Hepatocyte (in vitro differentiated cells): ENCODE results near the gene CCL26. TPM values are rescaled to one million over a fixed set of nuclear protein-coding genes. Genes with fewer than 3 reads are reported as not detected.

Experiments
- DNase-seq: peaks from one replicate; pipeline ENCODE4 v3.0.0-alpha.2; 2016; ENCODE audit warnings: low spot score
- H2AFZ ChIP-seq: fragments of 200-600 bp; sonication (generic); 2 replicates; pipeline ENCODE4 v1.6.0; 2016; ENCODE audit warnings: antibody characterized with exemption, mild to moderate bottlenecking
- H3K27ac ChIP-seq: fragments of 200-600 bp; sonication (generic); 2 replicates; pipeline ENCODE4 v1.5.1; 2016; ENCODE audit warnings: mild to moderate bottlenecking
- H3K27me3 ChIP-seq: fragments of 200-600 bp; sonication (generic); 2 replicates; pipeline ENCODE4 v1.6.1; 2016
- H3K36me3 ChIP-seq: fragments of 200-600 bp; sonication (generic); replicated peaks from 2 replicates; pipeline ENCODE4 v1.5.1; 2016; ENCODE audit warnings: low read depth; ENCODE audit not compliant: insufficient read depth
- H3K4me1 ChIP-seq: fragments of 200-600 bp; sonication (generic); 2 replicates; pipeline ENCODE4 v1.5.1; 2016; ENCODE audit warnings: mild to moderate bottlenecking, moderate library complexity; ENCODE audit not compliant: insufficient read depth
- H3K4me2 ChIP-seq: fragments of 200-600 bp; sonication (generic); 2 replicates; pipeline ENCODE4 v1.6.0; 2016
- H3K4me3 ChIP-seq: fragments of 200-600 bp; sonication (generic); 2 replicates; pipeline ENCODE4 v1.5.1; 2016; ENCODE audit warnings: mild to moderate bottlenecking
- H3K79me2 ChIP-seq: fragments of 200-600 bp; sonication (generic); 2 replicates; pipeline ENCODE4 v1.6.0; 2017; ENCODE audit warnings: mild to moderate bottlenecking
- H3K9me2 ChIP-seq: fragments of 200-600 bp; sonication (generic); replicated peaks from 2 replicates; pipeline ENCODE4 v1.6.0; 2017; ENCODE audit warnings: mild to moderate bottlenecking; ENCODE audit not compliant: insufficient read depth
- H3K9me3 ChIP-seq: fragments of 200-600 bp; sonication (generic); 2 replicates; pipeline ENCODE4 v1.5.1; 2016; ENCODE audit warnings: low read depth, mild to moderate bottlenecking
- H4K20me1 ChIP-seq: fragments of 200-600 bp; sonication (generic); 2 replicates; pipeline ENCODE4 v1.6.0; 2016; ENCODE audit warnings: mild to moderate bottlenecking; ENCODE audit not compliant: insufficient read depth, poor library complexity, severe bottlenecking
- EZH2 ChIP-seq: fragments of 200-600 bp; sonication (generic); IDR thresholded peaks from 2 replicates; pipeline ENCODE4 v1.6.1; 2016; ENCODE audit warnings: antibody characterized with exemption, mild to moderate bottlenecking, borderline replicate concordance
- EZH2phosphoT487 ChIP-seq: fragments of 200-600 bp; sonication (generic); IDR thresholded peaks from one replicate; pipeline ENCODE4 v1.6.1; 2018; ENCODE audit warnings: antibody characterized with exemption, mild to moderate bottlenecking, low read depth, moderate library complexity; ENCODE audit not compliant: unreplicated experiment, severe bottlenecking
- WGBS: methylation state at CpG from one replicate; pipeline ENCODE4 v1.1.6; 2016; ENCODE audit warnings: low lambda C conversion rate; ENCODE audit errors: missing lambda C conversion rate; 5-methylcytosine and 5-hydroxymethylcytosine counted together
- polyA plus RNA-seq: library from polyadenylated mRNA; unstranded; fragments of >200 nt; fragmentation: Nextera tagmentation; extraction: Ambion mirVana; gene quantifications from 2 replicates; pipeline ENCODE4 v1.2.1, GENCODE V29; 2016
- total RNA-seq: library from RNA; depleted of rRNA; stranded (reverse); fragments of >200 nt; gene quantifications from 2 replicates; pipeline ENCODE4 v1.2.3, GENCODE V29; 2014
- TF ChIP-seq, protein P1 (sequence below): fragments of 200-600 bp; sonication (generic); IDR thresholded peaks from 2 replicates; pipeline ENCODE4 v1.5.1; 2016; ENCODE audit warnings: antibody characterized with exemption, mild to moderate bottlenecking; ENCODE audit not compliant: poor library complexity

The CCL26 gene
- total and polyA plus RNA-seq, 2 experiments from 2014 or later, result 8.7 to 15.3 TPM

DNA sequence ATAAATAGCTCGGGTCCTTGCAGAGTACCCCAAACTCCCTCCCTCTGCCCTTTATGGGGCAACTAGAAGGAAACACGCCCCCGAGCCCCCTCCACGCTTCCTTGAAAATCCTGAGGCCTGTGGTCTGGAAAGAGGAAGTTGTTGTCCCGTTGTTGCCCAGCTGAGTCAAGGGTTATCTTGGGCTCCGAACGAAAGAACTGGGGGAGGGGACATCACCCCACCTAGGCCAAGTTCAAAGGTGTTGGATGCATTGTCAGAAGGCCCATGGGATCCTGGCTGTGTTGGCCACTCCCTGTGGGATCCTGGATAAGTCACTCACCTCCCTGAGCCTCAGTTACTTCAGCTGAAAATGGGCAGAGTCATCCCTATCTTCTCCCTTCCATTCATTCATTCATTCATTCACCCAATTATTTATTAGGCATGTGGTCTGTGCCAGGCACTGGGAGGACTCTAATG is 41.8 kb upstream of the CCL26 start, which contains the start of gene CCL24:
TSS of gene CCL24 (minus strand) at position 26 of the 456 bp plus-strand sequence. CDS start 91 bp downstream, outside the sequence.
- no peak within 1 kb of the TSS for H2AFZ ChIP-seq

DNA sequence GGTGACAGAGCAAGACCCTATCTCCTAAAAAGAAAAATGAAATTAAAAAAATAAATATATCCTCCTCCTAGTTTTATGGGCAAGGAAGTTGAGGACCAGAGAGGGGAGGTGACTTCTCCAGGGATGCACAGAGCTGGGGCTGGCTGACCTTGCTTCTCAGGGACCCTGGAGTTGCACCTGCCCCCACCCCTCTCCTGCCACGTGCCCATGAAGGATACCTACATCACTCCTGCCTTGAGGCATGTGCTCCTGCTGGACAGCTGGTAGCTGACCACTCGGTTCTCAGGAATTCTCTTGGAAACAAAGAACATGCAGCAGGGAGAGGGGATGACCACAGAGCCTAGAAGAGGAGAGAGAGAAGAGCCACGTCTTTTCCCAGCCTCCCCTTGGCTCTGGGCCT is 41.1 kb upstream of the CCL26 start:
- no peaks in the 10 kb centered on the region for H4K20me1 ChIP-seq
- H3K4me3 ChIP-seq, result no peak overlapping the region
- WGBS, result 57% methylated on average over 2 of the region's 3 CpGs
- DNase-seq, result no peak
- no peak overlapping the region for H3K4me2 ChIP-seq
- H3K27me3 ChIP-seq, result no peaks in the 10 kb centered on the region
- TF ChIP-seq EZH2phosphoT487 (no peak), EZH2 (no peak)
- TF ChIP-seq, protein P1, sequence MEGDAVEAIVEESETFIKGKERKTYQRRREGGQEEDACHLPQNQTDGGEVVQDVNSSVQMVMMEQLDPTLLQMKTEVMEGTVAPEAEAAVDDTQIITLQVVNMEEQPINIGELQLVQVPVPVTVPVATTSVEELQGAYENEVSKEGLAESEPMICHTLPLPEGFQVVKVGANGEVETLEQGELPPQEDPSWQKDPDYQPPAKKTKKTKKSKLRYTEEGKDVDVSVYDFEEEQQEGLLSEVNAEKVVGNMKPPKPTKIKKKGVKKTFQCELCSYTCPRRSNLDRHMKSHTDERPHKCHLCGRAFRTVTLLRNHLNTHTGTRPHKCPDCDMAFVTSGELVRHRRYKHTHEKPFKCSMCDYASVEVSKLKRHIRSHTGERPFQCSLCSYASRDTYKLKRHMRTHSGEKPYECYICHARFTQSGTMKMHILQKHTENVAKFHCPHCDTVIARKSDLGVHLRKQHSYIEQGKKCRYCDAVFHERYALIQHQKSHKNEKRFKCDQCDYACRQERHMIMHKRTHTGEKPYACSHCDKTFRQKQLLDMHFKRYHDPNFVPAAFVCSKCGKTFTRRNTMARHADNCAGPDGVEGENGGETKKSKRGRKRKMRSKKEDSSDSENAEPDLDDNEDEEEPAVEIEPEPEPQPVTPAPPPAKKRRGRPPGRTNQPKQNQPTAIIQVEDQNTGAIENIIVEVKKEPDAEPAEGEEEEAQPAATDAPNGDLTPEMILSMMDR, result no peak
- H3K27ac ChIP-seq, result no peak overlapping the region
- H2AFZ ChIP-seq, result no peak overlapping the region
- H3K4me1 ChIP-seq, result no peaks in the 10 kb centered on the region
- no peaks in the 10 kb centered on the region for H3K9me3 ChIP-seq
- no peaks in the 10 kb centered on the region for H3K36me3 ChIP-seq
- H3K79me2 ChIP-seq, result no peaks in the 10 kb centered on the region
- H3K9me2 ChIP-seq, result no peaks in the 10 kb centered on the region

More for the DNA sequence above, 41.8 kb upstream of the CCL26 start, which contains the start of gene CCL24:
- H3K9me3 ChIP-seq, result no peaks in the 10 kb centered on the region
- H3K27me3 ChIP-seq, result no peaks in the 10 kb centered on the region
- TF ChIP-seq EZH2phosphoT487, result no peak
- TF ChIP-seq, protein P1, result no peak
- no peak for TF ChIP-seq EZH2
- H4K20me1 ChIP-seq, result no peaks in the 10 kb centered on the region
- no peaks in the 10 kb centered on the region for H3K79me2 ChIP-seq
- H3K27ac ChIP-seq, result no peak within 1 kb of the TSS
- no peak within 1 kb of the TSS for H3K4me3 ChIP-seq
- DNase-seq, result no peak
- H3K36me3 ChIP-seq, result no peaks in the 10 kb centered on the region
- no peaks in the 10 kb centered on the region for H3K4me1 ChIP-seq
- no peak within 1 kb of the TSS for H3K4me2 ChIP-seq
- WGBS, result 74% methylated on average over 7 of the region's 7 CpGs
- no peaks in the 10 kb centered on the region for H3K9me2 ChIP-seq

DNA sequence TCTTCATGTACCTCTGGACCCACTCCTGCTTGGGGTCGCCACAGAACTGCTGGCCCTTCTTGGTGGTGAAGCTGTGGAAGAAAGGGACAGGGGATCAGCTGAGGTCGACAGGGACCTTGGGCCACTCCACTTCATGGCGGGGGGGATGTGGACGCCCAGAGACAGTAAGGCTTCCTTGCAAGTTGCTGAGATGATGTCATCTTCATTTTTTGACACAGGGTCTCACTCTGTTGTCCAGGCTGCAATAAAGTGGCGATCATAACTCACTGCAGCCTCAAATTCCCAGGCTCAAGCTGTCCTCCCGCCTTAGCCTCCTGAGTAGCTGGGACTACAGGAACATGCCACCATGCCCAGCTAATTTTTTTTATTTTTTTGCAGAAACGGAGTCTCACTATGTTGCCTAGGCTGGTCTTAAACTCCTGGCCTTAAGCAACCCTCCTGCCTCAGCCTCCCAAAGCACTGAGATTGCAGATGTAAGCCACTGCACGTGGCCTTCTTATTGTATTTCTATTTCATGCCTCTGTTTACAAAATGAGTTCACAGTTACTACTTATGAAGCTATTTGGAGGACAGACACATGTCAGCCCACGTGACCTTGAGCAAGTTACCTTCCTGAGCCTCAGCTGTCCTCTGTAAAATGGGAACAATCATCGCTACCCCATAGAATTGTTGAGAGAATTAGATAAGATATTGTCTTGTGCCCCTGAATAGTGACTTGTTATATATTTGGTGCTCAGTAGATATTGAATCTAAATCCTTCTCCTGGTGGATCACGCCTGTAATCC is 40.1 kb upstream of the CCL26 start:
- TF ChIP-seq EZH2phosphoT487 (no peak), EZH2 (no peak)
- TF ChIP-seq, protein P1, result no peak
- Histone ChIP-seq H3K4me1 (no peaks in the 10 kb centered on the region), H3K9me2 (no peaks in the 10 kb centered on the region), H2AFZ (no peak overlapping the region), H3K4me3 (no peak overlapping the region), H3K79me2 (no peaks in the 10 kb centered on the region), H3K27ac (no peak overlapping the region), H3K9me3 (no peaks in the 10 kb centered on the region), H3K36me3 (no peaks in the 10 kb centered on the region), H3K27me3 (no peaks in the 10 kb centered on the region), H4K20me1 (no peaks in the 10 kb centered on the region), H3K4me2 (no peak overlapping the region)
- DNase-seq, result no peak
- whole genome bisulfite sequencing, result 88% methylated on average over 11 of the region's 11 CpGs
